Measurements from ENCODE around the gene BTG4.

The BTG4 gene

DNA sequence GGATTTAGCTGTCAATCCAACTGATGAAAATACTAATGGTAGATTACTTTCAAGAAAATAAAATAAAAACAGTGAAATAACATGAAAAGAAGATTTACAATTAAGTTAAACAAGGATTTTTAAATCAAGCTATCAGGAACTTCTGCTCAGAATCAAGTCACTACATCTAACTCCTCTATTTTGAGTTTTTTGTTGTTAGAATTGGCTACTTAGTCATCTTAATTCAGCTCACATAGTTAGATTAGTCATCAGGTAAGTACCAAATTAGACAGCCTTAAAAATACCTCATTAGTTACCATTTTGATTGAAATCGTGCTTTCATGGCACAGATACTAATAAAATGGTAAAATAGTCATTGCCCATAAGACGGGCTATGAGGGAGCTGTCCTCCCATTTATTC is 35.8 kb downstream of the BTG4 start:
- Histone ChIP-seq H3K27me3 (ENCODE audit: control insufficient read depth, insufficient read depth, low read length) (no peaks in the 10 kb centered on the region), H3K9me3 (ENCODE audit: control insufficient read depth, low read length) (no peaks in the 10 kb centered on the region), H3K4me1 (ENCODE audit: control insufficient read depth, insufficient read depth, low read length) (no peaks in the 10 kb centered on the region), H3K4me3 (ENCODE audit: low read length) (no peak overlapping the region), H3K9ac (ENCODE audit: low read length) (no peak overlapping the region), H3K36me3 (ENCODE audit: control insufficient read depth, insufficient read depth, low read length) (no peaks in the 10 kb centered on the region)

DNA sequence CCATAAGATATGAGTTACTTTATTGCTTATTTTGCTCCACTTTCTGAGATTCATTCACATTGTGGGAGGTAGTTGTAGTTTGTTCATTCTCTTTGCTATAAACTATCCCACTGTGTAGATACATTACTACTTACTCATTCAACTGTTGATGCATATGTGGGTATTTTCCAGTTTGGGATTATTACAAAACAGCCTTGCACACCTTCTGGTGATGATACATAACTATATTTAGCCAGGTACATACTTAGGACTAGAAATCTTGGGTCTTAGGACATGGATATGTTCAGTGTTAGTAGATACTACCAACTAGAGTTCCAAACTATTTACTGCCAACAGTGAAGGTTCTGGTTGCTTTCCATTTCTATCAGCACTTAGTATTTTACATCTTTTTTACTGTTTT is 37.8 kb downstream of the BTG4 start:
- Histone ChIP-seq H3K27me3 (ENCODE audit: control insufficient read depth, insufficient read depth, low read length) (no peaks in the 10 kb centered on the region), H3K9me3 (ENCODE audit: control insufficient read depth, low read length) (no peaks in the 10 kb centered on the region), H3K4me1 (ENCODE audit: control insufficient read depth, insufficient read depth, low read length) (no peaks in the 10 kb centered on the region), H3K36me3 (ENCODE audit: control insufficient read depth, insufficient read depth, low read length) (no peaks in the 10 kb centered on the region), H3K4me3 (ENCODE audit: low read length) (no peak overlapping the region), H3K9ac (ENCODE audit: low read length) (no peak overlapping the region)

DNA sequence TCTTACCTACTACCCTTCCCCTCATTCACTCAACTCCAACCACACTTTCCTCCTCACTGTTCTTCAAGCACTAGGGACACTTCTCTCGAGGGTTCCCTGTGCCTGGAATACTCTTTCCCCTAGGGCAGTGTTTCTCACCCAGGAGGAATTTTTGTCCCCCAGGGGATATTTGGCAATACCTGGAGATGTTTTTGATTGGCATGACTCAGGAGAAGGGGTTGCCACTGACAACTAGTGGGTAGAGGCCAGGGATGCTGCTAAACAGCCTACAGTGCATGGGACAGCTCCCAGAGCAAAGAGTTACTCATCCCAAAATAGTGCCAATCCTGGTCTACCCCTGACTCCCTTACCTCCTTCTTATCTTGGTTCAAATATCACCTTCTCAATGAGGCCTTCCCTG is 40.0 kb downstream of the BTG4 start:
- H3K4me1 ChIP-seq (ENCODE audit: control insufficient read depth, insufficient read depth, low read length): no peaks in the 10 kb centered on the region
- H3K9me3 ChIP-seq (ENCODE audit: control insufficient read depth, low read length): no peaks in the 10 kb centered on the region
- no peak overlapping the region for H3K9ac ChIP-seq (ENCODE audit: low read length)
- H3K27me3 ChIP-seq (ENCODE audit: control insufficient read depth, insufficient read depth, low read length): peaks cover 10% of the 10 kb centered on the region
- no peak overlapping the region for H3K4me3 ChIP-seq (ENCODE audit: low read length)
- no peaks in the 10 kb centered on the region for H3K36me3 ChIP-seq (ENCODE audit: control insufficient read depth, insufficient read depth, low read length)

DNA sequence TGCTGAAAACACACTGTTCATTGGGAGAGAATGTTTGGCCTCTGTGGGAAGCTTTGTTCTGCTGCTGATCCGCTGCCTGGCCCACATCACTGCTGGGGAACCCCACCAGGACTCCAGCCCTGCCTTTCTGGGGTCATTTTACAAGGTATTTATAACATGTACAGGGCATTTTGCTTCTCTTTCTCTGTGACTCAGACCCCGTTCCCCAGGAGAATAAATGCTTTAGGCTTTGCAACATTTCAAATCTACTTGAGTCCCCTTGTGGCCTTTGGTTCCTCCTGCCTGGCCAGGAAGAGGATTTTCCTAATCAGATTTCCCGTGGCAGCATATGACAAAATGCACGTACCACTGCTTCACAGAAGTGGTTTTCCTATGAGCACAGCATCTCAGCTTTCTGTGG is 43.0 kb downstream of the BTG4 start:
- H3K9me3 ChIP-seq (ENCODE audit: control insufficient read depth, low read length): no peaks in the 10 kb centered on the region
- H3K36me3 ChIP-seq (ENCODE audit: control insufficient read depth, insufficient read depth, low read length): no peaks in the 10 kb centered on the region
- H3K27me3 ChIP-seq (ENCODE audit: control insufficient read depth, insufficient read depth, low read length): peaks cover 10% of the 10 kb centered on the region
- no peak overlapping the region for H3K4me3 ChIP-seq (ENCODE audit: low read length)
- no peaks in the 10 kb centered on the region for H3K4me1 ChIP-seq (ENCODE audit: control insufficient read depth, insufficient read depth, low read length)
- no peak overlapping the region for H3K9ac ChIP-seq (ENCODE audit: low read length)

DNA sequence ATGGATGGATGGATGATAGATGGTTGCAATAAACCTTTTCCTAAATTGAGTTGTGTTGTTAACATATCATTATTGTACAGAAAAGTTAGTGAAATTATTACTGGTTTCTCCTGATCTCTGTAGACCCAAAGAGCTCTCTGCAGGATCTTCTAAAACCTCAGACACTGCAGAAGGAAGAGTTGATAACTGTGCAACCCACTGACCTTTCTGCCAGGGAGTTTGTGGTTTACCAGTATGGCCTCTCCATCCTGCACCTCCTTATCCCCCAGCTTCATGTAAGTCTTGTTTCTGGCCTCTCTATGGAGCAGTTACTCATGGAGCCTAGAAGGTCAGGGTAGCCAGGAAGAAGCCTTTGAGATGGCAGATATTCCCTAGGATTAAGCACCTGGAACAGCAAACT is 45.6 kb downstream of the BTG4 start:
- Histone ChIP-seq H3K9me3 (ENCODE audit: control insufficient read depth, low read length) (no peaks in the 10 kb centered on the region), H3K36me3 (ENCODE audit: control insufficient read depth, insufficient read depth, low read length) (no peaks in the 10 kb centered on the region), H3K9ac (ENCODE audit: low read length) (no peak overlapping the region), H3K27me3 (ENCODE audit: control insufficient read depth, insufficient read depth, low read length) (peaks cover 10% of the 10 kb centered on the region), H3K4me1 (ENCODE audit: control insufficient read depth, insufficient read depth, low read length) (no peaks in the 10 kb centered on the region), H3K4me3 (ENCODE audit: low read length) (no peak overlapping the region)

DNA sequence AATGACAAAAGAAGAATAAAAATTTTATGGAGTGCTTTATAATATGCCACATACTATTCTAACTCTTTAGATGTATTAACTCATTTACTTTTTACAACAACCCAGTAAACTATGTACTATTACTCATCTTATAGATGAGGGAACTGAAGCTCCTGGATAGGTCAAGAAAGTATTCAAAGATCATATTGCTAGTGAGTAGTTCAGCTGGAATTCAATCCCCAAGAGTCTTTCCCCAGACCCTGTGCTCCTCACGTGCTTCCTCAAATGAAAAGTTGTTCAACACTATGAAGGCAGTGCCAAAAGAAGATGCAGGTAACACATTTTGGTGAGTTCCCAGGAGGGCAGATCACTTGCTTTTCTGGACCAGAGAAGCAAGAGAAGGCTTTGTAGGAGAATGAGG is 46.8 kb downstream of the BTG4 start:
- Histone ChIP-seq H3K4me3 (ENCODE audit: low read length) (no peak overlapping the region), H3K4me1 (ENCODE audit: control insufficient read depth, insufficient read depth, low read length) (no peaks in the 10 kb centered on the region), H3K36me3 (ENCODE audit: control insufficient read depth, insufficient read depth, low read length) (no peaks in the 10 kb centered on the region), H3K9ac (ENCODE audit: low read length) (no peak overlapping the region), H3K27me3 (ENCODE audit: control insufficient read depth, insufficient read depth, low read length) (peaks cover 10% of the 10 kb centered on the region), H3K9me3 (ENCODE audit: control insufficient read depth, low read length) (no peaks in the 10 kb centered on the region)

DNA sequence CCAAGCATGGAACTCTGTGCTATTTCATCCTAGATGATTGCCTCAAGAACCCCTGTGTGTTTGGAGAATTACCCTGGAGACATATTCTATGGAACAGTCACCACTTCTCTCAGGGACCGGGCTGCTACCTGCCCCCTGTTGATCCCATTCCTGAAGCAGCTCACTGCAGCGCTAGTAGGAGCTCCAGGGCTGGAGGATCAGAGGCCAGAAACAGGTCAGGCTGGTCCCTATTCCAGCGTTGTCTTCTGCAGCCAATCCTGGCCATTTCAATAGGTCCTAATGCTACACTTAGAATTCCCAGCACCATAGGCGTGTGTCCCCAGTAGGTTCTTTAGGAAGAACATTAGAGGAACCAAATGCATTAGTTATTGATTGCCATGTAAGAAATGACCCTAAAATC is 48.9 kb downstream of the BTG4 start:
- H3K4me1 ChIP-seq (ENCODE audit: control insufficient read depth, insufficient read depth, low read length): no peaks in the 10 kb centered on the region
- H3K9me3 ChIP-seq (ENCODE audit: control insufficient read depth, low read length): no peaks in the 10 kb centered on the region
- H3K4me3 ChIP-seq (ENCODE audit: low read length): no peak overlapping the region
- no peak overlapping the region for H3K9ac ChIP-seq (ENCODE audit: low read length)
- no peaks in the 10 kb centered on the region for H3K36me3 ChIP-seq (ENCODE audit: control insufficient read depth, insufficient read depth, low read length)
- peaks cover 7% of the 10 kb centered on the region for H3K27me3 ChIP-seq (ENCODE audit: control insufficient read depth, insufficient read depth, low read length)

DNA sequence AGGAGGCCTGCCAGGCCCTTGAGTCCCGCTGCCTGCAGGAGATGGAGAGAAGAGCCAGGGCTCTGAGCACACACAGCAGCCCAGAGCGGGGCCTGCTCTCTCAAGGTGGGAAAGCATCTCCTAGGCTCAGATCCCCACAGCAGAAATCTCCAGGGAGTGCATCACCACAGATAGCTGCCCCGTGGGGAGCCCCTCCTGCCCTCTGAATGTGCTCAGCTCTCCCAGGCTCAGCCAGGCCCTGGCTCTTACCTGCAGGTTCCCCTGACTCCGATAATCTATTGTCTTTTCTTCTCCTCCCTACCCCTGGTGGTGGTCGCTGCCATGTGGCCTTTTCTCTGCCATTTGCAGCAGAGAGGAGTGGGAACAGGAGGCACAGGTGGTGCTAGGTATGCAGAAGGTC is 49.9 kb downstream of the BTG4 start:
- no peaks in the 10 kb centered on the region for H3K4me1 ChIP-seq (ENCODE audit: control insufficient read depth, insufficient read depth, low read length)
- no peak overlapping the region for H3K9ac ChIP-seq (ENCODE audit: low read length)
- H3K27me3 ChIP-seq (ENCODE audit: control insufficient read depth, insufficient read depth, low read length): no peaks in the 10 kb centered on the region
- no peak overlapping the region for H3K4me3 ChIP-seq (ENCODE audit: low read length)
- H3K9me3 ChIP-seq (ENCODE audit: control insufficient read depth, low read length): no peaks in the 10 kb centered on the region
- H3K36me3 ChIP-seq (ENCODE audit: control insufficient read depth, insufficient read depth, low read length): no peaks in the 10 kb centered on the region

DNA sequence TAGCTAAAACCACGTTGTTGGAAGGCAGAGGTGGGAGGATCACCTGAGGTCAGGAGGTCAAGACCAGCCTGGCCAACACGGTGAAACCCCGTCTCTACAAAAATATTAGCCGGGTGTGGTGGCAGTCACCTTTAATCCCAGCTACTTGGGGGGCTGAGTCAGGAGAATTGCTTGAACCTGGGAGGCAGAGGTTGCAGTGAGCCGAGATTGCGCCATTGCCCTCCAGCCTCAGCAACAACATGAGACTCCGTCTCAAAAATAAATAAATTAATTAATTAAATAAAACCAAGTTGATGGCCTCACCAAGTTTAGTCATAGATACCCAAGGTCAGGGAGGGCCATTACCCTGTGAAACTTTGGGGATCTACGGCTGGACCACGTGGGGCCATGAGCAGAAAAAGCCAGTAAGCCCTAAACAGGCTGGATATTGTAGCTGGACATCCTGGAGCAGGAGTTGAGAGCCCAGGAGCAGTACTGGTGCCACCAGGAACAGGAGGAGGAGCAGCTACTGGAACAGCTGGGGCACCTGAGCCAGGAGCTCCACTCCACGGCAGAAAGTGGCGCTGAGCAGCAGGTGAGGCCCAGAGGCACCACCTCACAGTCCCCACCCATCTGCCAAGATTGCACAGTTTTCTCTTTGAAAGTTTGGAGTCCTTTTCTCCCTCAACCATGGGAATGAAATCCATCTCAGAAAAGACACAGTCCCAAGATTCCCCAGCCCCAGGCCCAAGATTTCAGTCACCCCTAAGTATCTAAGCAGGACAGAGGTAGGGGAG is 50.5 kb downstream of the BTG4 start:
- no peaks in the 10 kb centered on the region for H3K36me3 ChIP-seq (ENCODE audit: control insufficient read depth, insufficient read depth, low read length)
- no peak overlapping the region for H3K4me3 ChIP-seq (ENCODE audit: low read length)
- no peaks in the 10 kb centered on the region for H3K9me3 ChIP-seq (ENCODE audit: control insufficient read depth, low read length)
- no peak overlapping the region for H3K9ac ChIP-seq (ENCODE audit: low read length)
- H3K4me1 ChIP-seq (ENCODE audit: control insufficient read depth, insufficient read depth, low read length): no peaks in the 10 kb centered on the region
- no peaks in the 10 kb centered on the region for H3K27me3 ChIP-seq (ENCODE audit: control insufficient read depth, insufficient read depth, low read length)

DNA sequence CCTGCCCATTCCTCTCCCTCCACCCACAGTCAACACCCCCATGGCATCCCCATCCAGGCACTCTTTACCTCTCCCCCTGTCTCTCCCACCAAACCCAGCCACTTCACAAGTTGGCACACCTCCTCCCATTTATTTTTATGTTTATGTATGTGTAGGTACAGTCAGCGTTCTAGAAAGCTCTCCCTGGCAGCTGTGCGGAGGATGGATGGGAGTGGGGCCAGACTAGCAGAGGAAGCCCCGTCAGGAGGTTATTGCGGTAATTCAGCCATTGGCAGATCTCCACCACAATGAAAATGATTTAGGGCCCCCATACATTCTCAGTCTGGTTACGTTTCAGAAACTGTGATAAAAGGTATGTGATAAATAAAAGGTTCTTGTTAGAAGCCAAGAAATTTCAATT is 51.3 kb downstream of the BTG4 start:
- Histone ChIP-seq H3K27me3 (ENCODE audit: control insufficient read depth, insufficient read depth, low read length) (no peaks in the 10 kb centered on the region), H3K4me1 (ENCODE audit: control insufficient read depth, insufficient read depth, low read length) (no peaks in the 10 kb centered on the region), H3K9ac (ENCODE audit: low read length) (no peak overlapping the region), H3K9me3 (ENCODE audit: control insufficient read depth, low read length) (no peaks in the 10 kb centered on the region), H3K36me3 (ENCODE audit: control insufficient read depth, insufficient read depth, low read length) (no peaks in the 10 kb centered on the region), H3K4me3 (ENCODE audit: low read length) (no peak overlapping the region)

DNA sequence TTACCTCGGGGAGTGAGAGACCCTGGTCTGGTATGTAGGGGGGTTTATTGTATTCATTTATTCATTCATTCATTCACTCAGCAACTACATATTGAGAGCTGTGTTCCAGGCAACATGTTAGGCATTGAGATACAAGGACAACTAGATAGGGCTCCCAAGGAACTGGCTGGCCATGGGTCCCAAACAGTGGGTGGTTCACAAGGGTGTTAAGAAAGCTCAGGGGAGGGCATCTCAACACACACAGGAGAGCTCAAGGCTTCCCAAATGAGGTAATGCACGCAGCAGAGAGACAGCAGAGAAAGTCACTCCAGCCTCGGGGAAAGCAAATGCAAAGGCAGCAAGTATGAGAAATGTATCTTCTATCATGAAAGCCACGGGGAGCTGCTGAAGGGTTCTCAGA is 51.8 kb downstream of the BTG4 start:
- Histone ChIP-seq H3K9me3 (ENCODE audit: control insufficient read depth, low read length) (no peaks in the 10 kb centered on the region), H3K9ac (ENCODE audit: low read length) (no peak overlapping the region)

DNA sequence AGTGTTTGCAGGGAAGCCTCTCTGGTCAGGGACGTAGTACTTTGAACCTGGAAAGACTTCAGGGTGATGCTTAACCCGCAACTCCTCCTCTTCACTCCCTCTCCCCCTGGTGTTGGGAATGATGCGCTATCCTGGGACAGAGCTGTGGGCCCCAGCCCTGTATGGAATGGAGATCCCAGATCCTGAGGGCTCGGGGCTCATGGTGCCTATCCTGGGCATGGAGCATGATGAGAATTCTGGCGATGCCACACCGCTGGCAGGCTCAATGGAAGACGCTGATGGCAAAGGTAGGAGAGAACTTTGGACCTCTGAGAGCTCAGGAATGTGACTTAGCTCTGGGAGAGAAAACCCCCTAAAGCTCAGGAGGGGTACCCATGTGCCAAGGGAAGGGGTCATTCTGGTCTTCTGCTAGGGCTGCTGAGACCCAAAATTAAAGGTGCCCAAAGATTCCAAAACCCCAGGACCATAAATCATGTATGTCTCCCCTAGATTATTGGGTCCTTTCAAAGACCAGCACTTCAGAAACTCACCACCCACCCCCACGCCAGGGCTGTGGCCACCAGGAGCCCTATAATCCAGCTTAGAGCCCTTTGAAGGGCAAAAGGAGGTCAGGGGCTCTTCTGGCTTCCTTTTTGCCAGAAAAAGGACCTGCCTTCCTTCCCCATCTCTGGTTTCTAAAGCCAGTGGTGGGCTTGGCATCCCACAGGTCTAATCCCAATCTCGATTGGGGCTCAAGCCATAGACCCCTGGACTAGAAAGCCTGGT is 52.5 kb downstream of the BTG4 start:
- Histone ChIP-seq H3K36me3 (ENCODE audit: control insufficient read depth, insufficient read depth, low read length) (no peaks in the 10 kb centered on the region), H3K9me3 (ENCODE audit: control insufficient read depth, low read length) (no peaks in the 10 kb centered on the region), H3K4me3 (ENCODE audit: low read length) (no peak overlapping the region), H3K4me1 (ENCODE audit: control insufficient read depth, insufficient read depth, low read length) (no peaks in the 10 kb centered on the region), H3K27me3 (ENCODE audit: control insufficient read depth, insufficient read depth, low read length) (peaks cover 6% of the 10 kb centered on the region), H3K9ac (ENCODE audit: low read length) (no peak overlapping the region)

More for the DNA sequence above, 51.8 kb downstream of the BTG4 start:
- H3K27me3 ChIP-seq (ENCODE audit: control insufficient read depth, insufficient read depth, low read length): peaks cover 4% of the 10 kb centered on the region
- no peaks in the 10 kb centered on the region for H3K36me3 ChIP-seq (ENCODE audit: control insufficient read depth, insufficient read depth, low read length)
- H3K4me1 ChIP-seq (ENCODE audit: control insufficient read depth, insufficient read depth, low read length): no peaks in the 10 kb centered on the region
- H3K4me3 ChIP-seq (ENCODE audit: low read length): no peak overlapping the region
